Stomach (tissue), 9 donors: ENCODE results near the gene CUEDC2. TPM values are rescaled to one million over a fixed set of nuclear protein-coding genes. Genes with fewer than 3 reads are reported as not detected.

Experiments
- DNase-seq, 2 donors: peaks; one replicate each; pipeline versions ENCODE4 v3.0.0 to v3.0.0-alpha.2; 2013 to 2019
- H3K27ac ChIP-seq, 5 donors: fragments of 200-600 bp in 4 of 5; sonication (generic) in 4 of 5; one replicate each; pipeline ENCODE4 v1.5.1; 2013 to 2019; ENCODE audit warnings: mild to moderate bottlenecking in 1 of 5, moderate library complexity in 1 of 5
- H3K27me3 ChIP-seq, 3 donors: fragments of 200-600 bp; sonication (generic); one replicate each; pipeline ENCODE4 v1.5.1; 2017 to 2019; ENCODE audit warnings: mixed run types in 1 of 3
- H3K36me3 ChIP-seq, 4 donors: fragments of 200-600 bp; sonication (generic); 1 replicate in 3 of 4; 2 replicates in 1 of 4; pipeline ENCODE4 v1.5.1; 2016 to 2019
- H3K4me1 ChIP-seq, 4 donors: fragments of 200-600 bp; sonication (generic); one replicate each; pipeline ENCODE4 v1.5.1; 2016 to 2019
- H3K4me3 ChIP-seq, 4 donors: fragments of 200-600 bp; sonication (generic) in 3 of 4; one replicate each; pipeline ENCODE4 v1.5.1; 2016 to 2019; ENCODE audit warnings: mild to moderate bottlenecking in 1 of 4
- H3K9me3 ChIP-seq, 4 donors: fragments of 200-600 bp; sonication (generic); one replicate each; pipeline ENCODE4 v1.5.1; 2016 to 2019
- EP300 ChIP-seq: sonication (generic); formaldehyde crosslinking; IDR thresholded peaks from one replicate; pipeline ENCODE4 v1.6.1; 2017; ENCODE audit warnings: antibody characterized with exemption
- POLR2A ChIP-seq, 4 donors: fragments of 450-650 bp; IDR thresholded peaks; one replicate each; pipeline ENCODE4 v1.6.1; 2016; ENCODE audit warnings: antibody characterized with exemption in 4 of 4, control low read depth in 2 of 4, mild to moderate bottlenecking in 1 of 4, moderate library complexity in 1 of 4
- POLR2AphosphoS5 ChIP-seq, 3 donors: sonication (generic); formaldehyde crosslinking; IDR thresholded peaks; one replicate each; pipeline ENCODE4 v1.6.1; 2016; ENCODE audit warnings: antibody characterized with exemption in 3 of 3
- WGBS, 5 donors: extraction: QIAGEN DNeasy Blood & Tissue Kit in 3 of 5; methylation state at CpG; one replicate each; pipeline versions ENCODE4 v1.1.5 to v1.1.7; 2013 to 2018; 5-methylcytosine and 5-hydroxymethylcytosine counted together
- intact Hi-C: fragments of 100-400 bp; cut with DNase I; formaldehyde crosslinking; loops from one replicate; pipeline ENCODE4 v1.15.1; 2023; ENCODE audit warnings: low total_unique reads
- polyA plus RNA-seq, 3 donors: library from polyadenylated mRNA; stranded (reverse); fragments of 200-250 nt; gene quantifications; one replicate each; pipeline ENCODE4 v1.2.3, GENCODE V29; 2013
- total RNA-seq, 5 donors: library from RNA; depleted of rRNA; stranded (reverse); fragments of >200 nt; gene quantifications; one replicate each; pipeline versions ENCODE4 v1.1.0 to v1.2.3, GENCODE V29; 2014 to 2016
- TF ChIP-seq, protein P1 (sequence below), 7 experiments: fragments of 450-650 bp in 4 of 7; fragments of 200-600 bp in 3 of 7; sonication (generic) in 3 of 7; IDR thresholded peaks; one replicate each; pipeline ENCODE4 v1.5.1; 2016 to 2019; ENCODE audit warnings: antibody characterized with exemption in 7 of 7, control low read depth in 2 of 7, mild to moderate bottlenecking in 1 of 7
- donor health status: healthy with polysubstance abuse.
- donor health status: Bipolar disorder and iron deficiency.
- donor health status: healthy.

Gene CUEDC2
- total and polyA plus RNA-seq, 8 donors, result 15.9 to 145 (median 41.2) TPM

DNA sequence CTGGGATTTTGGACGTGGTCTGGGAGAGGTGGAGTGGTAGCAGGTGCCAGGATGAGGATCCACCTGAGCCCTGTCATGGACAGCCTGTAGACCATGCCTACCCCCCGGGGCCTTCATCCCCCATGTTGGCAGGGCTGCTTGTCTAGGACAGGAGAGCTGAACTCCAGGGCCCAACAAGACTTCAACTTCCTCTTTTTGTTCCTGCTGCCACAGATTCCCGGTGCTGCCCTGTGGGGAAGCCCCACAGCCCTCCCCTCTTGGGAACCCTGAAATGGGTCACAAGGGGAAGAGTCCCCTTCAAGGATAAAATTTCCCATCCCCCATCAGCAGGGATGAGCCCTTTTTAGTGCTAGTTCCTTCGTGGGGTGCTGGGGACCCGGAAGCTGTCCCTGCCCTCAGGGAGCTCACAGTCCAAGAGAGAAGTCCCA is 1.3 kb upstream of the CUEDC2 start:
- H3K9me3 ChIP-seq, result no peaks in the 10 kb centered on the region
- H3K27me3 ChIP-seq, result peaks cover 0 to 35% (median 3%) of the 10 kb centered on the region in 3 donors
- TF ChIP-seq EP300, result no peak
- TF ChIP-seq POLR2A (IDR thresholded peaks at IDR 0.05), result no peak
- TF ChIP-seq POLR2AphosphoS5 (IDR thresholded peaks at IDR 0.05), result no peak
- TF ChIP-seq, protein P1, sequence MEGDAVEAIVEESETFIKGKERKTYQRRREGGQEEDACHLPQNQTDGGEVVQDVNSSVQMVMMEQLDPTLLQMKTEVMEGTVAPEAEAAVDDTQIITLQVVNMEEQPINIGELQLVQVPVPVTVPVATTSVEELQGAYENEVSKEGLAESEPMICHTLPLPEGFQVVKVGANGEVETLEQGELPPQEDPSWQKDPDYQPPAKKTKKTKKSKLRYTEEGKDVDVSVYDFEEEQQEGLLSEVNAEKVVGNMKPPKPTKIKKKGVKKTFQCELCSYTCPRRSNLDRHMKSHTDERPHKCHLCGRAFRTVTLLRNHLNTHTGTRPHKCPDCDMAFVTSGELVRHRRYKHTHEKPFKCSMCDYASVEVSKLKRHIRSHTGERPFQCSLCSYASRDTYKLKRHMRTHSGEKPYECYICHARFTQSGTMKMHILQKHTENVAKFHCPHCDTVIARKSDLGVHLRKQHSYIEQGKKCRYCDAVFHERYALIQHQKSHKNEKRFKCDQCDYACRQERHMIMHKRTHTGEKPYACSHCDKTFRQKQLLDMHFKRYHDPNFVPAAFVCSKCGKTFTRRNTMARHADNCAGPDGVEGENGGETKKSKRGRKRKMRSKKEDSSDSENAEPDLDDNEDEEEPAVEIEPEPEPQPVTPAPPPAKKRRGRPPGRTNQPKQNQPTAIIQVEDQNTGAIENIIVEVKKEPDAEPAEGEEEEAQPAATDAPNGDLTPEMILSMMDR (IDR thresholded peaks at IDR 0.05), result no peak
- intact Hi-C loops, result no loop called here
- H3K4me1 ChIP-seq, result peaks cover 5 to 47% (median 24%) of the 10 kb centered on the region in 4 donors
- no peak for DNase-seq
- H3K4me3 ChIP-seq, result no peak overlapping the region
- H3K36me3 ChIP-seq, result no peaks in the 10 kb centered on the region
- 51 to 66% (median 61%) methylated on average over 5 of the region's 5 CpGs for WGBS, 5 donors
- peak overlapping the region in 1 of 5 donors; percentile 63 for H3K27ac ChIP-seq

- DNase-seq, result peak in 1 of 2 donors; percentile 47
- peak overlapping the region; percentile 78 to 90 (median 84) for H3K4me3 ChIP-seq
- peaks cover 0 to 5% (median 0%) of the 10 kb centered on the region in 4 donors for H3K36me3 ChIP-seq
- TF ChIP-seq POLR2AphosphoS5 (IDR thresholded peaks at IDR 0.05) (no peak), POLR2A (IDR thresholded peaks at IDR 0.05) (no peak), EP300 (no peak)
- TF ChIP-seq, protein P1 (IDR thresholded peaks at IDR 0.05), result no peak
- H3K4me1 ChIP-seq, result peaks cover 5 to 47% (median 24%) of the 10 kb centered on the region in 4 donors
- H3K9me3 ChIP-seq, result no peaks in the 10 kb centered on the region
- peak overlapping the region; percentile 75 to 90 (median 85) for H3K27ac ChIP-seq
- H3K27me3 ChIP-seq, result peaks cover 0 to 32% (median 3%) of the 10 kb centered on the region in 3 donors
- intact Hi-C loops, result no loop called here
- 17 to 25% (median 19%) methylated on average over 4 of the region's 4 CpGs for WGBS, 5 donors
Observed at GRCh38 chr10:102431452-102432124, 786 bp downstream of the CUEDC2 start.

DNA sequence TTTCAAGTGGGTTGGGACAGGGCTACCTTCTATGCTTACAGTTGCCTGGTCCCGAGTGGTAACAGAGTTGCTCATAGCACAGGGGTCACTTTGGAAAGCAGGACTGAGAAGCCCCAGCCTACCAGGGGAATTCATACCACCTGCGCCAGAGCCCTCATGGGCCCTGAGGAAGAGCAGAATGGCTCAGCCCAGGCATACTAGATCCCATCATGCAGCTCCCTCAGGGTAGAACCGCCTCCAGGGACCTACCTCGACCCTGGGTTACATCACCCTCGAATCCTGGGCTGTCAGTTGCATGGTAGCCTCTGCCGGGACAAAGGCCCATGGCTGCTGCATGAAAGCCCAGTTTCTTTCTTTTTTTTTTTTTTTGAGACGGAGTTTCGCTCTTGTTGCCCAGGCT is 2.9 kb downstream of the CUEDC2 start:
- H3K27me3 ChIP-seq, result peaks cover 0 to 11% (median 0%) of the 10 kb centered on the region in 3 donors
- peaks cover 0 to 13% (median 7%) of the 10 kb centered on the region in 4 donors for H3K36me3 ChIP-seq
- H3K9me3 ChIP-seq, result no peaks in the 10 kb centered on the region
- peaks cover 5 to 31% (median 21%) of the 10 kb centered on the region in 4 donors for H3K4me1 ChIP-seq
- intact Hi-C loops, result no loop called here
- H3K4me3 ChIP-seq, result no peak overlapping the region
- no peak for TF ChIP-seq EP300
- TF ChIP-seq POLR2A (IDR thresholded peaks at IDR 0.05), result no peak
- TF ChIP-seq POLR2AphosphoS5 (IDR thresholded peaks at IDR 0.05), result no peak
- TF ChIP-seq, protein P1 (IDR thresholded peaks at IDR 0.05), result no peak
- WGBS, 5 donors, result 82 to 91% (median 88%) methylated on average over 6 to 8 of the region's 8 CpGs
- no peak overlapping the region for H3K27ac ChIP-seq
- no peak for DNase-seq

GRCh38 chr10:102426803-102427287 is 5.5 kb downstream of the CUEDC2 start:
- no peak for DNase-seq
- Histone ChIP-seq H3K27ac (no peak overlapping the region), H3K4me1 (peaks cover 20 to 44% (median 32%) of the 10 kb centered on the region in 4 donors), H3K36me3 (peaks cover 0 to 28% (median 21%) of the 10 kb centered on the region in 4 donors), H3K27me3 (no peaks in the 10 kb centered on the region), H3K9me3 (no peaks in the 10 kb centered on the region), H3K4me3 (no peak overlapping the region)
- no peak for TF ChIP-seq EP300
- TF ChIP-seq, protein P1 (IDR thresholded peaks at IDR 0.05), result no peak
- TF ChIP-seq POLR2A (IDR thresholded peaks at IDR 0.05), result no peak
- TF ChIP-seq POLR2AphosphoS5 (IDR thresholded peaks at IDR 0.05), result no peak
- intact Hi-C loops, result no loop called here
- WGBS, 5 donors, result 82 to 92% (median 86%) methylated on average over 7 of the region's 7 CpGs
